LNCaP clone FGC (cell line): ENCODE data around the gene UBXN10.

Experiments used
- DNase-seq: peaks from one replicate; pipeline ENCODE4 v3.0.0-alpha.2; 2011; ENCODE audit warnings: low read depth
- H3K4me3 ChIP-seq: 2 replicates; pipeline ENCODE4 v1.5.1; 2011; ENCODE audit warnings: mild to moderate bottlenecking, low read depth, low read length, control low read depth
- TF ChIP-seq, protein P1 (sequence below): IDR thresholded peaks from 2 replicates; pipeline ENCODE4 v1.5.1; 2012; ENCODE audit warnings: mild to moderate bottlenecking; ENCODE audit not compliant: control insufficient read depth, insufficient read depth; ENCODE audit errors: extremely low read depth

UBXN10 gene

GRCh38 chr1:20192871-20193411 is 7.0 kb downstream of the UBXN10 start:
- TF ChIP-seq, protein P1, sequence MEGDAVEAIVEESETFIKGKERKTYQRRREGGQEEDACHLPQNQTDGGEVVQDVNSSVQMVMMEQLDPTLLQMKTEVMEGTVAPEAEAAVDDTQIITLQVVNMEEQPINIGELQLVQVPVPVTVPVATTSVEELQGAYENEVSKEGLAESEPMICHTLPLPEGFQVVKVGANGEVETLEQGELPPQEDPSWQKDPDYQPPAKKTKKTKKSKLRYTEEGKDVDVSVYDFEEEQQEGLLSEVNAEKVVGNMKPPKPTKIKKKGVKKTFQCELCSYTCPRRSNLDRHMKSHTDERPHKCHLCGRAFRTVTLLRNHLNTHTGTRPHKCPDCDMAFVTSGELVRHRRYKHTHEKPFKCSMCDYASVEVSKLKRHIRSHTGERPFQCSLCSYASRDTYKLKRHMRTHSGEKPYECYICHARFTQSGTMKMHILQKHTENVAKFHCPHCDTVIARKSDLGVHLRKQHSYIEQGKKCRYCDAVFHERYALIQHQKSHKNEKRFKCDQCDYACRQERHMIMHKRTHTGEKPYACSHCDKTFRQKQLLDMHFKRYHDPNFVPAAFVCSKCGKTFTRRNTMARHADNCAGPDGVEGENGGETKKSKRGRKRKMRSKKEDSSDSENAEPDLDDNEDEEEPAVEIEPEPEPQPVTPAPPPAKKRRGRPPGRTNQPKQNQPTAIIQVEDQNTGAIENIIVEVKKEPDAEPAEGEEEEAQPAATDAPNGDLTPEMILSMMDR = no peak
- H3K4me3 ChIP-seq = no peak overlapping the region
- DNase-seq = no peak

- TF ChIP-seq, protein P1 = no peak
- DNase-seq = no peak
- H3K4me3 ChIP-seq = no peak overlapping the region
Measured at GRCh38 chr1:20194224-20194623, 8.3 kb downstream of the UBXN10 start.

GRCh38 chr1:20194757-20195461 is 9.0 kb downstream of the UBXN10 start:
- TF ChIP-seq, protein P1 = peak; percentile 61
- DNase-seq = no peak
- no peak overlapping the region for H3K4me3 ChIP-seq

DNA sequence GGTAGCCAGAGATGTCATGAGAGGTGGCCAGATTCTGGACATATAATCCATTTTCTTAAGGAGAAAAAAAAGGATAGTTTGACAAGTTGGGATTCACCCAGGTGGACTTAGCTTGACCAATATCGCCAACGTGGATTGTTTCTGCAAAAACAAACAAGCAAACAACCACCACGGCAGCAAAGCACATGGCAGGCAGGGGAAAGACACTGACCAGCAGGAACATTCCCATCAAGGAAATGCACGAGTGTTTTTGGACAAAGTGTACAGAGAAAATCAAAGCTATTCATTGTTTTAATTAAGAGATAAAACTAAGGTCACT is 9.5 kb downstream of the UBXN10 start:
- TF ChIP-seq, protein P1 = no peak
- no peak for DNase-seq
- H3K4me3 ChIP-seq = no peak overlapping the region

- DNase-seq = no peak
- TF ChIP-seq, protein P1 = no peak
Measured at GRCh38 chr1:20197329-20197791, 11.5 kb downstream of the UBXN10 start.

DNA sequence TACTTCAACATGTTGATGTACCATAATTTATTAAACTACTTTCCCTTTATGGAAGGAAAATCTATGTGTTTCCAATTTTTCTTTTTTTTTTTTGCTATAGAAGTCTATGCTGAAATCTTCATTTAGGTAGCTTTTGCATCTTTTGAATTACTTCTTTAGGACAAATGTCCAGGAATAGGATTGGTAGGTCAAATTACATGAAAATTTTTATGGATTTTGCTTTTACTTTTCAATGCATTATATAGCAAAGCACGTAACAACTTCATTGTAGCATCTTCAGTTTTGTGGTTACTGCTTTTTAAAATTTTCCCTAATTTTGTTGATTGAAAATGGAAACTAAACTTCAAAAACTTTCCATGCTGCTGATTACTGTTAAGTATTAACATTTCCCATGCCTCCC is 12.4 kb downstream of the UBXN10 start:
- no peak for DNase-seq
- H3K4me3 ChIP-seq = no peak overlapping the region
- TF ChIP-seq, protein P1 = no peak

More at GRCh38 chr1:20197329-20197791, 11.5 kb downstream of the UBXN10 start:
- no peak overlapping the region for H3K4me3 ChIP-seq

- DNase-seq = no peak
- no peak overlapping the region for H3K4me3 ChIP-seq
- TF ChIP-seq, protein P1 = no peak
Measured at GRCh38 chr1:20198918-20199317, 13.0 kb downstream of the UBXN10 start.
